ENCODE measurements around the gene OR6K6.

GRCh38 chr1:158711098-158711497 lies 43.4 kb upstream of the OR6K6 start:
- TF ChIP-seq, protein P1, sequence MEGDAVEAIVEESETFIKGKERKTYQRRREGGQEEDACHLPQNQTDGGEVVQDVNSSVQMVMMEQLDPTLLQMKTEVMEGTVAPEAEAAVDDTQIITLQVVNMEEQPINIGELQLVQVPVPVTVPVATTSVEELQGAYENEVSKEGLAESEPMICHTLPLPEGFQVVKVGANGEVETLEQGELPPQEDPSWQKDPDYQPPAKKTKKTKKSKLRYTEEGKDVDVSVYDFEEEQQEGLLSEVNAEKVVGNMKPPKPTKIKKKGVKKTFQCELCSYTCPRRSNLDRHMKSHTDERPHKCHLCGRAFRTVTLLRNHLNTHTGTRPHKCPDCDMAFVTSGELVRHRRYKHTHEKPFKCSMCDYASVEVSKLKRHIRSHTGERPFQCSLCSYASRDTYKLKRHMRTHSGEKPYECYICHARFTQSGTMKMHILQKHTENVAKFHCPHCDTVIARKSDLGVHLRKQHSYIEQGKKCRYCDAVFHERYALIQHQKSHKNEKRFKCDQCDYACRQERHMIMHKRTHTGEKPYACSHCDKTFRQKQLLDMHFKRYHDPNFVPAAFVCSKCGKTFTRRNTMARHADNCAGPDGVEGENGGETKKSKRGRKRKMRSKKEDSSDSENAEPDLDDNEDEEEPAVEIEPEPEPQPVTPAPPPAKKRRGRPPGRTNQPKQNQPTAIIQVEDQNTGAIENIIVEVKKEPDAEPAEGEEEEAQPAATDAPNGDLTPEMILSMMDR (IDR thresholded peaks at IDR 0.05 in 8 of 11, conservative IDR thresholded peaks at IDR 0.05 in 3 of 11), result no peak
- no peak for TF ChIP-seq POLR2A (IDR thresholded peaks at IDR 0.05)

Data from spleen (tissue), 7 donors.